Mesenchymal stem cell (in vitro differentiated cells and primary cell): Measurements from ENCODE around the gene GLB1L3.
A peak's percentile ranks its signal among the peaks of the same experiment; 100 is the strongest.

Experiments
- DNase-seq: peaks from one replicate; pipeline ENCODE4 v3.0.0-alpha.2; 2013
- H2AFZ ChIP-seq: one replicate; pipeline ENCODE4 v1.6.1; 2013; ENCODE audit warnings: low read depth, mild to moderate bottlenecking, control low read depth, inconsistent platforms, low read length, moderate library complexity
- H2AK5ac ChIP-seq: 2 replicates; pipeline ENCODE4 v1.6.1; 2013; ENCODE audit warnings: low read length, moderate library complexity, mild to moderate bottlenecking, inconsistent platforms; ENCODE audit not compliant: severe bottlenecking
- H2BK120ac ChIP-seq: one replicate; pipeline ENCODE4 v1.6.1; 2013; ENCODE audit warnings: low read depth, mild to moderate bottlenecking, inconsistent platforms, low read length, moderate library complexity
- H2BK12ac ChIP-seq, 2 experiments: one replicate each; pipeline ENCODE4 v1.6.1; 2013; ENCODE audit warnings: inconsistent platforms in 2 of 2, low read length in 2 of 2, mild to moderate bottlenecking in 2 of 2, moderate library complexity in 2 of 2, control low read depth in 1 of 2
- H2BK15ac ChIP-seq: one replicate; pipeline ENCODE4 v1.6.1; 2013; ENCODE audit warnings: mild to moderate bottlenecking, low read depth, inconsistent platforms; ENCODE audit not compliant: poor library complexity, severe bottlenecking
- H2BK5ac ChIP-seq: 2 replicates; pipeline ENCODE4 v1.6.1; 2013; ENCODE audit warnings: low read depth, mild to moderate bottlenecking, low read length, control low read depth, inconsistent platforms; ENCODE audit not compliant: poor library complexity, severe bottlenecking
- H3K14ac ChIP-seq, 2 experiments: one replicate each; pipeline ENCODE4 v1.6.1; 2013; ENCODE audit warnings: inconsistent platforms in 2 of 2, low read length in 2 of 2, control low read depth in 1 of 2, mild to moderate bottlenecking in 1 of 2, moderate library complexity in 1 of 2
- H3K18ac ChIP-seq, 2 experiments: one replicate each; pipeline ENCODE4 v1.6.1; 2013; ENCODE audit warnings: inconsistent platforms in 2 of 2, low read length in 2 of 2, control low read depth in 1 of 2, low read depth in 1 of 2, mild to moderate bottlenecking in 1 of 2
- H3K23ac ChIP-seq, 2 experiments: one replicate each; pipeline ENCODE4 v1.6.1; 2013; ENCODE audit warnings: inconsistent platforms in 2 of 2, low read length in 2 of 2, mild to moderate bottlenecking in 2 of 2, moderate library complexity in 2 of 2, control low read depth in 1 of 2
- H3K27ac ChIP-seq: 2 replicates; pipeline ENCODE4 v1.5.1; 2013; ENCODE audit warnings: mild to moderate bottlenecking, moderate library complexity, low read length, control low read depth, inconsistent platforms; ENCODE audit not compliant: poor library complexity, severe bottlenecking
- H3K27me3 ChIP-seq, 2 experiments: 2 replicates each; pipeline versions ENCODE4 v1.6.1 to v1.7.0; 2013; ENCODE audit warnings: low read length in 2 of 2, mild to moderate bottlenecking in 2 of 2, moderate library complexity in 2 of 2, control low read depth in 1 of 2, inconsistent platforms in 1 of 2; ENCODE audit not compliant: control insufficient read depth in 1 of 2, insufficient read depth in 1 of 2
- H3K36me3 ChIP-seq, 2 experiments: 2 replicates each; pipeline versions ENCODE4 v1.6.1 to v1.7.0; 2013; ENCODE audit warnings: low read length in 2 of 2, control low read depth in 1 of 2, inconsistent platforms in 1 of 2, low read depth in 1 of 2, mild to moderate bottlenecking in 1 of 2; ENCODE audit not compliant: insufficient read depth in 2 of 2, control insufficient read depth in 1 of 2
- H3K4ac ChIP-seq, 2 experiments: one replicate each; pipeline ENCODE4 v1.6.1; 2013; ENCODE audit warnings: inconsistent platforms in 2 of 2, low read length in 2 of 2, mild to moderate bottlenecking in 2 of 2, moderate library complexity in 2 of 2, control low read depth in 1 of 2, low read depth in 1 of 2
- H3K4me1 ChIP-seq: 2 replicates; pipeline ENCODE4 v1.6.1; 2013; ENCODE audit warnings: low read depth, low read length, control low read depth; ENCODE audit not compliant: control insufficient read depth, insufficient read depth
- H3K4me2 ChIP-seq: 2 replicates; pipeline ENCODE4 v1.6.1; 2013; ENCODE audit warnings: low read length, mild to moderate bottlenecking, inconsistent platforms; ENCODE audit not compliant: poor library complexity, severe bottlenecking
- H3K4me3 ChIP-seq, 2 experiments: 2 replicates each; pipeline versions ENCODE4 v1.5.1 to v1.7.0; 2013; ENCODE audit warnings: low read length in 2 of 2, mild to moderate bottlenecking in 2 of 2, control low read depth in 1 of 2, low read depth in 1 of 2; ENCODE audit not compliant: insufficient read depth in 1 of 2
- H3K79me1 ChIP-seq: replicated peaks from 2 replicates; pipeline ENCODE4 v1.6.1; 2013; ENCODE audit warnings: mild to moderate bottlenecking, control low read depth, low read length, inconsistent platforms; ENCODE audit not compliant: poor library complexity, severe bottlenecking
- H3K9ac ChIP-seq: 2 replicates; pipeline ENCODE4 v1.7.0; 2013; ENCODE audit warnings: mild to moderate bottlenecking, low read length, moderate library complexity
- H3K9me3 ChIP-seq: 2 replicates; pipeline ENCODE4 v1.7.0; 2013; ENCODE audit warnings: mild to moderate bottlenecking, low read length; ENCODE audit not compliant: control insufficient read depth
- H4K8ac ChIP-seq: one replicate; pipeline ENCODE4 v1.6.1; 2013; ENCODE audit warnings: inconsistent platforms, mild to moderate bottlenecking, low read length, moderate library complexity
- H4K91ac ChIP-seq: one replicate; pipeline ENCODE4 v1.6.1; 2013; ENCODE audit warnings: mild to moderate bottlenecking, low read length, inconsistent platforms
- WGBS: methylation state at CpG from one replicate; pipeline ENCODE4 v1.1.7; 2013; ENCODE audit warnings: mixed read lengths; 5-methylcytosine and 5-hydroxymethylcytosine counted together

Gene GLB1L3

GRCh38 chr11:134363592-134363991 lies 87.4 kb downstream of the GLB1L3 start:
- Histone ChIP-seq H3K4me2 (no peak overlapping the region), H3K79me1 (no peaks in the 10 kb centered on the region), H2BK120ac (no peak overlapping the region), H2AFZ (no peak overlapping the region), H3K27me3 (peaks cover 0 to 36% of the 10 kb centered on the region in 2 experiments), H2BK5ac (no peak overlapping the region), H3K27ac (no peak overlapping the region), H3K18ac (no peak overlapping the region), H2AK5ac (no peak overlapping the region), H3K4me1 (no peaks in the 10 kb centered on the region), H3K9me3 (no peaks in the 10 kb centered on the region), H3K23ac (no peak overlapping the region), H4K91ac (no peak overlapping the region), H2BK12ac (no peak overlapping the region), H3K36me3 (no peaks in the 10 kb centered on the region), H2BK15ac (no peak overlapping the region), H3K14ac (no peak overlapping the region), H4K8ac (no peak overlapping the region), H3K4me3 (no peak overlapping the region), H3K9ac (no peak overlapping the region), H3K4ac (no peak overlapping the region)
- no peak for DNase-seq
- 84% methylated on average over 4 of the region's 7 CpGs for WGBS

- Histone ChIP-seq H3K79me1 (no peaks in the 10 kb centered on the region), H2BK120ac (no peak overlapping the region), H2AK5ac (no peak overlapping the region), H3K36me3 (peaks cover 0 to under 1% of the 10 kb centered on the region in 2 experiments), H3K23ac (no peak overlapping the region), H3K27ac (no peak overlapping the region), H3K27me3 (peaks cover 0 to 29% of the 10 kb centered on the region in 2 experiments), H3K9ac (no peak overlapping the region), H3K14ac (no peak overlapping the region), H2BK12ac (no peak overlapping the region), H3K9me3 (no peaks in the 10 kb centered on the region), H2BK15ac (no peak overlapping the region), H4K91ac (no peak overlapping the region), H3K4me2 (no peak overlapping the region), H2AFZ (no peak overlapping the region), H2BK5ac (no peak overlapping the region), H3K18ac (no peak overlapping the region), H3K4me3 (no peak overlapping the region), H4K8ac (no peak overlapping the region), H3K4ac (no peak overlapping the region), H3K4me1 (no peaks in the 10 kb centered on the region)
- DNase-seq, result no peak
- WGBS, result 76% methylated on average over 9 of the region's 9 CpGs
Observed at GRCh38 chr11:134364261-134364660, 88.1 kb downstream of the GLB1L3 start.

GRCh38 chr11:134365011-134365925 lies 89.1 kb downstream of the GLB1L3 start:
- Histone ChIP-seq H3K4me2 (no peak overlapping the region), H2BK5ac (no peak overlapping the region), H3K14ac (peak overlapping the region in 1 of 2 experiments; percentile 12), H3K27me3 (peaks cover 0 to 22% of the 10 kb centered on the region in 2 experiments), H4K91ac (no peak overlapping the region), H2BK120ac (no peak overlapping the region), H2BK12ac (no peak overlapping the region), H2BK15ac (no peak overlapping the region), H3K23ac (no peak overlapping the region), H4K8ac (no peak overlapping the region), H3K79me1 (no peaks in the 10 kb centered on the region), H2AK5ac (no peak overlapping the region), H3K4ac (no peak overlapping the region), H3K4me3 (no peak overlapping the region), H2AFZ (no peak overlapping the region), H3K4me1 (no peaks in the 10 kb centered on the region), H3K27ac (no peak overlapping the region), H3K18ac (no peak overlapping the region), H3K36me3 (peaks cover 0 to 3% of the 10 kb centered on the region in 2 experiments), H3K9me3 (no peaks in the 10 kb centered on the region), H3K9ac (no peak overlapping the region)
- DNase-seq, result no peak
- WGBS, result 81% methylated on average over 22 of the region's 22 CpGs

GRCh38 chr11:134366254-134366653 lies 90.1 kb downstream of the GLB1L3 start:
- DNase-seq, result no peak
- Histone ChIP-seq H3K27me3 (peaks cover 0 to 22% of the 10 kb centered on the region in 2 experiments), H2BK12ac (no peak overlapping the region), H3K23ac (no peak overlapping the region), H3K36me3 (peaks cover 0 to 3% of the 10 kb centered on the region in 2 experiments), H3K27ac (no peak overlapping the region), H3K4me1 (no peaks in the 10 kb centered on the region), H3K4me3 (no peak overlapping the region), H3K79me1 (no peaks in the 10 kb centered on the region), H3K14ac (no peak overlapping the region), H2BK15ac (no peak overlapping the region), H4K8ac (no peak overlapping the region), H3K4me2 (no peak overlapping the region), H4K91ac (no peak overlapping the region), H2AK5ac (no peak overlapping the region), H3K18ac (no peak overlapping the region), H2AFZ (no peak overlapping the region), H2BK5ac (no peak overlapping the region), H3K4ac (no peak overlapping the region), H2BK120ac (no peak overlapping the region), H3K9me3 (no peaks in the 10 kb centered on the region), H3K9ac (no peak overlapping the region)
- 70% methylated on average over 7 of the region's 7 CpGs for WGBS
